HG03039 (cell line): ENCODE measurements around the gene AHI1.
"Not testable (repeated sequence)": the region's sequence is repeated elsewhere in the genome, so short reads cannot be mapped to it uniquely, and the experiment has no call there.

Experiments used
- ATAC-seq: cut with Tn5 transposase; IDR thresholded peaks from one replicate; pipeline ENCODE4 v1.9.1; 2021; ENCODE audit warnings: mild to moderate bottlenecking, moderate library complexity; ENCODE audit not compliant: unreplicated experiment

Gene AHI1

GRCh38 chr6:135269481-135269891 lies 228.1 kb downstream of the AHI1 start:
- no peak for ATAC-seq

GRCh38 chr6:135268740-135269139 lies 228.8 kb downstream of the AHI1 start:
- ATAC-seq = no peak

- no peak for ATAC-seq
These were observed 229.3 kb downstream of the AHI1 start for GRCh38 chr6:135268263-135268662.

- ATAC-seq = no peak
These were observed 230.5 kb downstream of the AHI1 start for GRCh38 chr6:135267085-135267484.

GRCh38 chr6:135266675-135267074 lies 230.9 kb downstream of the AHI1 start:
- ATAC-seq = no peak

GRCh38 chr6:135265278-135265677 lies 232.3 kb downstream of the AHI1 start:
- ATAC-seq = no peak

- no peak for ATAC-seq
These were observed 235.4 kb downstream of the AHI1 start for GRCh38 chr6:135261872-135262725.

GRCh38 chr6:135260612-135261011 lies 236.9 kb downstream of the AHI1 start:
- ATAC-seq = no peak

- no peak for ATAC-seq
These were observed 238.6 kb downstream of the AHI1 start for GRCh38 chr6:135258970-135259369.

GRCh38 chr6:135257631-135258405 lies 239.7 kb downstream of the AHI1 start:
- no peak for ATAC-seq

- no peak for ATAC-seq
These were observed 240.7 kb downstream of the AHI1 start for GRCh38 chr6:135256866-135257265.

GRCh38 chr6:135254471-135254870 lies 243.1 kb downstream of the AHI1 start:
- no peak for ATAC-seq

- ATAC-seq = no peak
These were observed 245.8 kb downstream of the AHI1 start for GRCh38 chr6:135251498-135252441.

GRCh38 chr6:135250751-135251497 lies 246.6 kb downstream of the AHI1 start:
- ATAC-seq = no peak

GRCh38 chr6:135250234-135250633 lies 247.3 kb downstream of the AHI1 start:
- no peak for ATAC-seq

GRCh38 chr6:135246412-135247012 lies 251.0 kb downstream of the AHI1 start:
- not testable (repeated sequence) for ATAC-seq

GRCh38 chr6:135244805-135245204 lies 252.7 kb downstream of the AHI1 start:
- ATAC-seq = no peak

- ATAC-seq = no peak
These were observed 253.4 kb downstream of the AHI1 start for GRCh38 chr6:135243871-135244796.

GRCh38 chr6:135240711-135241110 lies 256.8 kb downstream of the AHI1 start:
- no peak for ATAC-seq
